ENCODE results near the gene CIAO2A.

Gene CIAO2A, protein sequence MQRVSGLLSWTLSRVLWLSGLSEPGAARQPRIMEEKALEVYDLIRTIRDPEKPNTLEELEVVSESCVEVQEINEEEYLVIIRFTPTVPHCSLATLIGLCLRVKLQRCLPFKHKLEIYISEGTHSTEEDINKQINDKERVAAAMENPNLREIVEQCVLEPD

DNA sequence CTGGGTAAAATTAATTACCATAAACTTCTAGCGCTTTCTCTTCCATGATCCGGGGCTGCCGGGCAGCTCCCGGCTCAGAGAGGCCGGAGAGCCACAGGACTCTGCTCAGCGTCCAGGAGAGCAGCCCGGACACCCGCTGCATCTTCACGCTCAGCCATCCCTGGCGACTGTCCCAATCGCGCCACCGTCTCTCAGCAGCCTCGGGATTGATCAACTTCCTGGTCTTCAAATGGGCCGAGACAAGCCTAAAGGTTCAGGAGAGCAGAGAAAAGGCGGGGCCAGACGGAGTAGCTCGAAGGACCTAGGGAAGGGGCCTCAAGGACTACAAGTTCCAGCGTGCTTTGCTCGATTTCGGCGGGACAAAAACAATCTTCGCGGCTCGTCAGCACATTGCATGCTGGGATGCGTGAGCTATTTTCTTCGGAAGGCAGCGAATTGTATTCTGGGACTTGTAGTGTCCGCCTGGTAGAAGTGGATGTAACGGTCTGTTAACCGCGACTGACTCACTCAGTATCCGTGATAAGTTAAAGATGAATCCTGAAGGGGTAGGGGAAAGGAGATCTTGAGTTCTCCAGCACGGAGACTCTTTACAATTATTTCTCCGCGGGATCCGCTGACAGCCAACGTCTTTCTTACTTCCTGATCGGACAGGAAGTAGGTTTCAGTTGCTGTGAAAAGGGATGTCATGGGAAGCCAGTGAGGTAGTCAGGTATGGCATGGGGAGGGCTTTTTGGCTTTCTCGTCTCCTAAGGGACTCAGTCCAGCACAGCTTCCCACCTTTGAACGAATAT, at the start of gene CIAO2A:
CIAO2A (minus strand) TSS at position 212 of the 791 bp plus-strand sequence; CDS start at position 142, 70 bp downstream.
- FAIRE-seq (no peak), DNase-seq (ENCODE audit: insufficient read length, low spot score) (peak; percentile 61)
- TF ChIP-seq, protein P1, sequence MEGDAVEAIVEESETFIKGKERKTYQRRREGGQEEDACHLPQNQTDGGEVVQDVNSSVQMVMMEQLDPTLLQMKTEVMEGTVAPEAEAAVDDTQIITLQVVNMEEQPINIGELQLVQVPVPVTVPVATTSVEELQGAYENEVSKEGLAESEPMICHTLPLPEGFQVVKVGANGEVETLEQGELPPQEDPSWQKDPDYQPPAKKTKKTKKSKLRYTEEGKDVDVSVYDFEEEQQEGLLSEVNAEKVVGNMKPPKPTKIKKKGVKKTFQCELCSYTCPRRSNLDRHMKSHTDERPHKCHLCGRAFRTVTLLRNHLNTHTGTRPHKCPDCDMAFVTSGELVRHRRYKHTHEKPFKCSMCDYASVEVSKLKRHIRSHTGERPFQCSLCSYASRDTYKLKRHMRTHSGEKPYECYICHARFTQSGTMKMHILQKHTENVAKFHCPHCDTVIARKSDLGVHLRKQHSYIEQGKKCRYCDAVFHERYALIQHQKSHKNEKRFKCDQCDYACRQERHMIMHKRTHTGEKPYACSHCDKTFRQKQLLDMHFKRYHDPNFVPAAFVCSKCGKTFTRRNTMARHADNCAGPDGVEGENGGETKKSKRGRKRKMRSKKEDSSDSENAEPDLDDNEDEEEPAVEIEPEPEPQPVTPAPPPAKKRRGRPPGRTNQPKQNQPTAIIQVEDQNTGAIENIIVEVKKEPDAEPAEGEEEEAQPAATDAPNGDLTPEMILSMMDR (IDR thresholded peaks at IDR 0.05; ENCODE audit: insufficient read depth, missing control alignments) = no peak

DNA sequence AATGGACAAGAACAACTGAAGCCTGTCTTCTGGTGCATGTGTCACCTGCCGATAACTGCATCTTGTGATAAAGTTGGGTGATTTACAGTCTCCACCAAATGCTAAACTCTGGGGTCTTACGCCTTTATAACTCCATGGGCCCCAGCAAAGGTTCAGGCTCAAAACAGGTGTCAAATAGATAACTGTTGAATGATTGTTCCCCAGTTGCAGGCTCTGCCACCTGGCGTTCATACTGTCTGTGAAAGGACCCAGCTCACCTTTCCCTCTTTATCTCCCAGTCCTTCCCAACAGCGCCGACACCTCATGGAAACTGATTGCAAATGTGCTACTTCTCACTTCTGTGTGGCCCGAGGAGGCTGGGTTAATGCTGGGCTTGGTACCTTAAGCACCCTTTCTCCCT, 49.6 kb upstream of the CIAO2A start:
- TF ChIP-seq, protein P1 (IDR thresholded peaks at IDR 0.05; ENCODE audit: insufficient read depth, missing control alignments) = no peak
- FAIRE-seq = no peak

DNA sequence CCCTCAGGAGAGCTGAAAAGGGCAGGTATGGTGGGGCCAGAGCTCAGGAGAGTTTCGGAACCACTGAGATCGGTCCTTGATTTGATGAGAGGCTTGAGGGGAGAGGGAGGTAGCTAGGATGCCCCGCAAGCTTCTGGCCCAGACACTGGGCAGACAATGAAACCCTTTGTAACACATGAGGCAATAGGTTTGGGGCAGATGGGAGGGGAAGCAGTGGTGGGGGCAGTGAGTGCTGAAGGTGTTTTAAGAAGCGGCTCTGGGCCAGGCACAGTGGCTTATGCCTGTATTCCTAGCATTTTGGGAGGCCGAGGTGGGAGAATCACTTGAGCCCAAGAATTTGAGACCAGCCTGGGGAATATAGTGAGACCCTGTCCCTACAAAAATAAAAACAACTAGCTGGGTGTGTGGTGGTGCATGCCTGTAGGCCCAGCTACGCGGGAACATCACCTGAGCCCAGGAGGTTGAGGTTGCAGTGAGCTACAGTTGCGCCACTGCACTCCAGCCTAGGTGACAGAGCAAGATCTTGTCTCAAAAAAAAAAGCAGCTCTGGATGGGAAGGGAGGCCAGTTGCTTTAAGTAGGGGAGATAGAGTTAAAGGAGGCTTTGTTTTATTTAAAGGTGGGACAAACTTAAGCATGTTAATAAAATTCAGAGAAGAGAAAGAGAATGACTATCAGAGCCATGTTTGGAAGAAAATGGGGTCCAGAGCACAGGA, 48.3 kb upstream of the CIAO2A start:
- no peak for DNase-seq (ENCODE audit: insufficient read length, low spot score)
- no peak for FAIRE-seq
- TF ChIP-seq, protein P1 (IDR thresholded peaks at IDR 0.05; ENCODE audit: insufficient read depth, missing control alignments) = no peak

More for the DNA sequence above, 49.6 kb upstream of the CIAO2A start:
- no peak for DNase-seq (ENCODE audit: insufficient read length, low spot score)

DNA sequence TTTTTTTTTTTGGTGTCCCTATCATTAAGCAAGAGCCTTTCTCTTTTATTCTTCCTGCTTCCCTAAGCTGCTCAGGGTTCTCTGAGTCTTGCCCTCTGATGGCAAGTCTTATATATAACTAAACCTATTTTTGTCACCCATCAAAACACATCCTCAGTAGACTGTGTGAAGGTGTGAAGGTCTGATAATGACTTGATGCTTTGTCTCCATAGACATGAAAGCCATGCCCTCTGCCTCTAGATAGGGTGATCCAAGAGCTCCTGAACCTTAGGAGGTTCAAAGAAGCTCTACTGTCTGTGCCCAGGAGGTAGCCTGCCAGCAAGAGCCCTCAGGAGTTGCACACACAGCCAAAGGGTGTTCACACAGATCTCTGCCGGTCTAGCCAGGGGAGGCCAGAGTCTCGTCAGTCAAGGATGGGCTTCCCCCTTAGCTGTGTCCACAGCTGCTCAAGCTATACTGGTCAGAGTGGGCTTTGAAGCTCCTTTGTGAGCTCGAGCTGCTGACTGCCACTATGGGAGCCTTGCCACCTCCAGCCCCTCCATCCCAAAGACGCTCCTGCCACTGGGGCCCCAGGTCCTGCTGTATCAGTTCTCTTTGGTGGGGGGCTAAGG, 44.8 kb upstream of the CIAO2A start:
- FAIRE-seq (no peak), DNase-seq (ENCODE audit: insufficient read length, low spot score) (no peak)
- TF ChIP-seq, protein P1 (IDR thresholded peaks at IDR 0.05; ENCODE audit: insufficient read depth, missing control alignments) = no peak

DNA sequence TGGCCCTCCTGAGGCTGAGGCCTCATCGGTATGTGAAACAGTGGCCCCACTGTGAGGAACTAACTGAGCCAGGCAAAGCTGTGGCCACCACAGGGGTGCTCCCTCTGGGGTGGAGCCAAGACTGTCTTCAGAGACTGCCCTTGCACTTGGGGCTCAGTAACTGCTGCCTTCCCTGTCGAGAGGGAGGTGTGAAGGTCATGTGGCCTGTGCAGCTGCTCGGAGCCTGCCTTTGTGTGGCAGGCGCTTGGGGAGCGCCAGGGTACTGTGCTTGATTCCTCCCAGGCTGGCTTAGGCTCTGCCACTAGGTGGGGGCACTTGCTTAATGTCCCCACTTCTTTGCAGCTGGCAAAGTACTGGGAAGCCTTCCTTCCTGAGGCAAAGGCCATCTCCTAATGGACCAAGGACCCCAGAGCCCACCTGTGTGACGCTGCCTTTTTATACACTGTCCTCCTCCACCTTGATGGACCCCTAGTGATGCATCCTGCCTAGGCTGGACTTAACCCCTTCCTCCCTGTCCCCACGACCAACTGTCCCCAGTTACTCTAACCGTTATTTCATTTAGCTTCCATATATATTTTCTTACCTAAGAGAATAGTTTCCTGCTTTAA, 43.7 kb upstream of the CIAO2A start:
- DNase-seq (ENCODE audit: insufficient read length, low spot score) (no peak), FAIRE-seq (no peak)
- TF ChIP-seq, protein P1 (IDR thresholded peaks at IDR 0.05; ENCODE audit: insufficient read depth, missing control alignments) = no peak

DNA sequence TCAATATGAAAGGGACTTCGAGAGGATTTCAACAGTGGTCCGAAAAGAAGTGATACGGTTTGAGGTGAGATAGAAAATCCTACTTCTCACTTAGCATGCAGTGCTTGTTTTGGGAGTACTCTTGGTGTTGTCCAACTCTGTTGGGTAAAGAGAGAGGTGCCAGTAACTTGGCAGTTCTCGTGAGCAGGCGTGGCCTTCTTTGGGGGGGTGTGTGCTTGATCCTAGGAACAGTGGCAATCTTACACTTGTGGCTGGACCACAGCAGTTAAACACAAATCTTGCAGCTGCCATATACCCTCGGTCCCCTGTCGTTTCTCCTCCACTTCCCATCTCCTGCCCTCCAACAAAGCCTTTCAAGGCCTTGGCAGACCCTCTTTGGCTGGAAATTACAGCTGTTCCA, 42.7 kb upstream of the CIAO2A start:
- DNase-seq (ENCODE audit: insufficient read length, low spot score) (no peak), FAIRE-seq (no peak)
- TF ChIP-seq, protein P1 (IDR thresholded peaks at IDR 0.05; ENCODE audit: insufficient read depth, missing control alignments) = no peak
